ENCODE results near the gene GPRC5B. TPM values are rescaled to one million over a fixed set of nuclear protein-coding genes. Genes with fewer than 3 reads are reported as not detected.

GPRC5B gene
- total and polyA plus RNA-seq, 2 donors (not counting 1 experiment from before 2014, with no cell fraction given), result 4.3 to 4.5 TPM

DNA sequence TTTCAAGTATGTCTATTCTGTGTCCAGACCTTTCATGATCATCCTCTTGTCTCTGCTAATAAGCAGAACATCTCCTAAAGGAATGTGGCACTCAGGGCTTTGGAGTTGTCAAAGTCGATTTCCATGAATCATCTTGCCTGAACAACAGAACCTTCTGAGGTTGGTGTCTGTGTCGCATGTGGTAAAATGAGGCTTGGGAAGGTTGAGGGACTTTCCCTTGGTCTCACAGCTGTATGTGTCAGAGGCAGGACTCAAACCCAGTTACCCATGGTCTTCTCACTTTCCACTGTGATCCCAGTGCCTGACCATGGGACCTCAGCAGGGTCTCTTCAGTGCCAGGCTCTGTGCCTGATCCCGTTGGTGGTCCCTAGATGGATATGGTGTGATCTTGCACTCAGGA is 4.2 kb upstream of the GPRC5B start:
- TF ChIP-seq, protein P1, sequence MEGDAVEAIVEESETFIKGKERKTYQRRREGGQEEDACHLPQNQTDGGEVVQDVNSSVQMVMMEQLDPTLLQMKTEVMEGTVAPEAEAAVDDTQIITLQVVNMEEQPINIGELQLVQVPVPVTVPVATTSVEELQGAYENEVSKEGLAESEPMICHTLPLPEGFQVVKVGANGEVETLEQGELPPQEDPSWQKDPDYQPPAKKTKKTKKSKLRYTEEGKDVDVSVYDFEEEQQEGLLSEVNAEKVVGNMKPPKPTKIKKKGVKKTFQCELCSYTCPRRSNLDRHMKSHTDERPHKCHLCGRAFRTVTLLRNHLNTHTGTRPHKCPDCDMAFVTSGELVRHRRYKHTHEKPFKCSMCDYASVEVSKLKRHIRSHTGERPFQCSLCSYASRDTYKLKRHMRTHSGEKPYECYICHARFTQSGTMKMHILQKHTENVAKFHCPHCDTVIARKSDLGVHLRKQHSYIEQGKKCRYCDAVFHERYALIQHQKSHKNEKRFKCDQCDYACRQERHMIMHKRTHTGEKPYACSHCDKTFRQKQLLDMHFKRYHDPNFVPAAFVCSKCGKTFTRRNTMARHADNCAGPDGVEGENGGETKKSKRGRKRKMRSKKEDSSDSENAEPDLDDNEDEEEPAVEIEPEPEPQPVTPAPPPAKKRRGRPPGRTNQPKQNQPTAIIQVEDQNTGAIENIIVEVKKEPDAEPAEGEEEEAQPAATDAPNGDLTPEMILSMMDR (conservative IDR thresholded peaks at IDR 0.05 in 1 of 2, IDR thresholded peaks at IDR 0.05 in 1 of 2; ENCODE audit: low read depth in 1 of 2, low read length in 2 of 2), result no peak
- TF ChIP-seq EZH2 (IDR thresholded peaks at IDR 0.05; ENCODE audit: low read length, missing control alignments), result no peak
- Histone ChIP-seq H4K20me1 (ENCODE audit: control insufficient read depth, extremely low read depth, insufficient read depth, low read length) (no peaks in the 10 kb centered on the region), H3K36me3 (ENCODE audit: control insufficient read depth, insufficient read depth, low read length) (no peaks in the 10 kb centered on the region), H2AFZ (ENCODE audit: low read length) (no peak overlapping the region), H3K4me3 (replicated peaks in 1 of 4; ENCODE audit: control extremely low read depth in 1 of 4, insufficient read depth in 1 of 4, low read depth in 3 of 4, low read length in 4 of 4) (no peak overlapping the region), H3K27me3 (ENCODE audit: control insufficient read depth, insufficient read depth, low read length) (no peaks in the 10 kb centered on the region), H3K4me2 (ENCODE audit: extremely low read depth, insufficient read depth, low read length) (no peak overlapping the region), H3K4me1 (ENCODE audit: control insufficient read depth, extremely low read depth, insufficient read depth, low read length) (peaks cover 7% of the 10 kb centered on the region), H3K79me2 (ENCODE audit: control insufficient read depth, insufficient read depth, low read length) (no peaks in the 10 kb centered on the region), H3K9me3 (ENCODE audit: control insufficient read depth, insufficient read depth, low read depth, low read length) (no peaks in the 10 kb centered on the region), H3K9ac (ENCODE audit: insufficient read depth, low read length) (no peak overlapping the region), H3K27ac (ENCODE audit: insufficient read depth, low read length) (no peak overlapping the region)
- no peak for DNase-seq (ENCODE audit: low read depth in 2 of 2)

DNA sequence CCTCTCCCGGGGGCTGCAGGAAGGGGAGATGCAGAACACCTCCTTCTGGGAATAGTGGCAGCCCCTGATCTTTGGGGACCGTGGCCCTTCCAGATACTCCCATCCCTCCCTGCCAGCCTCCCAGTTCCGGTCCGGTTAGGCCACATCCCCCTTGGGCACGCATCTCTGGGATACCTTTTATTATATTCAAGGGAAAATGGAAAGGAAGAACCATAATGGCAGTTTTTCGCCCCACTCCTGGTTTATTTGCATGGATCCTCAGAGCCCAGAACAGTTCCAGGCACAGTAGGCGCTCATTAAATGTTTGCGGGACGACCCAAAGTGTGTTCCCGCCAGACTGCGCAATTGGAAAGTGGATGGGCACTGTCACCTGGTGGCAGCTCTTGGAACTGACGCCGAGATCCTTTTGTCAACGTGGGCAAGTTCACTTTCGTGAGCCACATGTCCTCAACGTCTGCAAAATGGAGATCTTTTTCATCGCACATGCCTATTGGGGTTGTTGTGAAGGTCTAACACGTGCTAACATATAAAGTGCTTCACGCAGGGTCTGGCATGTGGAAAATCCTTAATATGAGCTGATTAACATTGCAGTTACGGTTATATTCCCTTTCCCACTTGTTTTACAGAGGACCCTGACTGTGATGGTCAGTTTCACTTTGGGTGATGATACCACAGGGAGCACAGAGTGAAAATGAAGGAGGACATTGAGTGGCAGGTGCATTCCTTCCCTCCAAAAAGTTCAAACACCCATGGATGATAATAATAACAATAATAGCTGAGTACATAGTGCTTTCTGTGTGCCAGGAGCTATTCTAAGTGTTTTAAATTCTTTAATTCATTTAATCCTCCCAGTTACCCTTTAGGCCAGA is 1.7 kb upstream of the GPRC5B start:
- Histone ChIP-seq H3K79me2 (ENCODE audit: control insufficient read depth, insufficient read depth, low read length) (no peaks in the 10 kb centered on the region), H3K27me3 (ENCODE audit: control insufficient read depth, insufficient read depth, low read length) (peaks cover 10% of the 10 kb centered on the region), H3K9me3 (ENCODE audit: control insufficient read depth, insufficient read depth, low read depth, low read length) (no peaks in the 10 kb centered on the region), H3K4me3 (replicated peaks in 1 of 4; ENCODE audit: control extremely low read depth in 1 of 4, insufficient read depth in 1 of 4, low read depth in 3 of 4, low read length in 4 of 4) (peak overlapping the region in 2 of 4 experiments; percentile 17 to 39), H3K27ac (ENCODE audit: insufficient read depth, low read length) (no peak overlapping the region), H3K36me3 (ENCODE audit: control insufficient read depth, insufficient read depth, low read length) (no peaks in the 10 kb centered on the region), H3K4me1 (ENCODE audit: control insufficient read depth, extremely low read depth, insufficient read depth, low read length) (peaks cover 7% of the 10 kb centered on the region), H4K20me1 (ENCODE audit: control insufficient read depth, extremely low read depth, insufficient read depth, low read length) (no peaks in the 10 kb centered on the region), H3K9ac (ENCODE audit: insufficient read depth, low read length) (no peak overlapping the region), H2AFZ (ENCODE audit: low read length) (peak overlapping the region; percentile 74), H3K4me2 (ENCODE audit: extremely low read depth, insufficient read depth, low read length) (peak overlapping the region; percentile 67)
- DNase-seq (ENCODE audit: low read depth in 2 of 2), result peak; percentile 60 to 79
- TF ChIP-seq, protein P1 (conservative IDR thresholded peaks at IDR 0.05 in 1 of 2, IDR thresholded peaks at IDR 0.05 in 1 of 2; ENCODE audit: low read depth in 1 of 2, low read length in 2 of 2), result peak; percentile 100
- no peak for TF ChIP-seq EZH2 (IDR thresholded peaks at IDR 0.05; ENCODE audit: low read length, missing control alignments)

GRCh38 chr16:19885451-19886072 is 914 bp upstream of the GPRC5B start:
- Histone ChIP-seq H3K9me3 (ENCODE audit: control insufficient read depth, insufficient read depth, low read depth, low read length) (no peaks in the 10 kb centered on the region), H2AFZ (ENCODE audit: low read length) (peak overlapping the region; percentile 73), H3K27me3 (ENCODE audit: control insufficient read depth, insufficient read depth, low read length) (peaks cover 10% of the 10 kb centered on the region)

More at GRCh38 chr16:19885451-19886072, 914 bp upstream of the GPRC5B start:
- Histone ChIP-seq H3K9ac (ENCODE audit: insufficient read depth, low read length) (no peak overlapping the region), H3K36me3 (ENCODE audit: control insufficient read depth, insufficient read depth, low read length) (no peaks in the 10 kb centered on the region), H3K79me2 (ENCODE audit: control insufficient read depth, insufficient read depth, low read length) (no peaks in the 10 kb centered on the region), H3K27ac (ENCODE audit: insufficient read depth, low read length) (no peak overlapping the region), H3K4me2 (ENCODE audit: extremely low read depth, insufficient read depth, low read length) (peak overlapping the region; percentile 97), H4K20me1 (ENCODE audit: control insufficient read depth, extremely low read depth, insufficient read depth, low read length) (no peaks in the 10 kb centered on the region), H3K4me3 (replicated peaks in 1 of 4; ENCODE audit: control extremely low read depth in 1 of 4, insufficient read depth in 1 of 4, low read depth in 3 of 4, low read length in 4 of 4) (peak overlapping the region; percentile 50 to 71 (median 61)), H3K4me1 (ENCODE audit: control insufficient read depth, extremely low read depth, insufficient read depth, low read length) (peaks cover 7% of the 10 kb centered on the region)
- peak; percentile 56 for TF ChIP-seq EZH2 (IDR thresholded peaks at IDR 0.05; ENCODE audit: low read length, missing control alignments)
- TF ChIP-seq, protein P1 (conservative IDR thresholded peaks at IDR 0.05 in 1 of 2, IDR thresholded peaks at IDR 0.05 in 1 of 2; ENCODE audit: low read depth in 1 of 2, low read length in 2 of 2), result no peak
- no peak for DNase-seq (ENCODE audit: low read depth in 2 of 2)
